ENCODE measurements around the gene C12orf56.

GRCh38 chr12:64335886-64336466 is 54.6 kb downstream of the C12orf56 start:
- no peak for TF ChIP-seq CTCF (IDR thresholded peaks at IDR 0.05)
- TF ChIP-seq POLR2A (IDR thresholded peaks at IDR 0.05): no peak
- TF ChIP-seq POLR2AphosphoS5 (IDR thresholded peaks at IDR 0.05): no peak

Data from sigmoid colon (tissue), 4 donors.